Measurements from ENCODE around the gene RCN2.

The RCN2 gene

GRCh38 chr15:76901965-76902364 is 29.6 kb upstream of the RCN2 start:
- intact Hi-C loops (cut with DNase I; ENCODE audit: low total_unique reads): no loop called here
- H3K4me3 ChIP-seq: no peak overlapping the region
- no peak for DNase-seq
- peaks cover 0 to 28% (median 23%) of the 10 kb centered on the region in 4 donors for H3K4me1 ChIP-seq
- no peaks in the 10 kb centered on the region for H3K36me3 ChIP-seq
- TF ChIP-seq, protein P1, sequence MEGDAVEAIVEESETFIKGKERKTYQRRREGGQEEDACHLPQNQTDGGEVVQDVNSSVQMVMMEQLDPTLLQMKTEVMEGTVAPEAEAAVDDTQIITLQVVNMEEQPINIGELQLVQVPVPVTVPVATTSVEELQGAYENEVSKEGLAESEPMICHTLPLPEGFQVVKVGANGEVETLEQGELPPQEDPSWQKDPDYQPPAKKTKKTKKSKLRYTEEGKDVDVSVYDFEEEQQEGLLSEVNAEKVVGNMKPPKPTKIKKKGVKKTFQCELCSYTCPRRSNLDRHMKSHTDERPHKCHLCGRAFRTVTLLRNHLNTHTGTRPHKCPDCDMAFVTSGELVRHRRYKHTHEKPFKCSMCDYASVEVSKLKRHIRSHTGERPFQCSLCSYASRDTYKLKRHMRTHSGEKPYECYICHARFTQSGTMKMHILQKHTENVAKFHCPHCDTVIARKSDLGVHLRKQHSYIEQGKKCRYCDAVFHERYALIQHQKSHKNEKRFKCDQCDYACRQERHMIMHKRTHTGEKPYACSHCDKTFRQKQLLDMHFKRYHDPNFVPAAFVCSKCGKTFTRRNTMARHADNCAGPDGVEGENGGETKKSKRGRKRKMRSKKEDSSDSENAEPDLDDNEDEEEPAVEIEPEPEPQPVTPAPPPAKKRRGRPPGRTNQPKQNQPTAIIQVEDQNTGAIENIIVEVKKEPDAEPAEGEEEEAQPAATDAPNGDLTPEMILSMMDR (IDR thresholded peaks at IDR 0.05): no peak
- H3K27ac ChIP-seq: no peak overlapping the region
- H3K27me3 ChIP-seq: no peaks in the 10 kb centered on the region
- H3K9me3 ChIP-seq: no peaks in the 10 kb centered on the region

DNA sequence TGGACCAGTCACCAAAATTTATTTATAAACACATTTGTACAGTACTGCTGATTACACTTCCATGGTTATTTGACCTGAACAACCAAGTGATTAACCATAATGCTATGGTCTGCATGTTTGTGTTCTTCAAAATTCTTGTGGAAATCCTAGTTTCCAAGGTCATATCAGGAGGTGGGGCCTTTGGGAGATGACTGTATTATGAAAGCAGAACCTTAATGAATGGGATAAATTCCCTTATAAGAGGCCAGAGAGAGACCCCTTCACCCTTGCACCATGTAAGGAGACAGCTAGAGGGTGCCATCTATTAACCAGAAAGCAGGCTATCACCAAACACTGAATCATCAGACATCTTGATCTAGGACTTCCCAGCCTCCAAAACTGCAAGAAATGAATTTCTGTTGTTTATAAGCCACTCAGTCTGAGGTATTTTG is 28.3 kb upstream of the RCN2 start:
- intact Hi-C loops (cut with DNase I; ENCODE audit: low total_unique reads): no loop called here
- no peak for DNase-seq

DNA sequence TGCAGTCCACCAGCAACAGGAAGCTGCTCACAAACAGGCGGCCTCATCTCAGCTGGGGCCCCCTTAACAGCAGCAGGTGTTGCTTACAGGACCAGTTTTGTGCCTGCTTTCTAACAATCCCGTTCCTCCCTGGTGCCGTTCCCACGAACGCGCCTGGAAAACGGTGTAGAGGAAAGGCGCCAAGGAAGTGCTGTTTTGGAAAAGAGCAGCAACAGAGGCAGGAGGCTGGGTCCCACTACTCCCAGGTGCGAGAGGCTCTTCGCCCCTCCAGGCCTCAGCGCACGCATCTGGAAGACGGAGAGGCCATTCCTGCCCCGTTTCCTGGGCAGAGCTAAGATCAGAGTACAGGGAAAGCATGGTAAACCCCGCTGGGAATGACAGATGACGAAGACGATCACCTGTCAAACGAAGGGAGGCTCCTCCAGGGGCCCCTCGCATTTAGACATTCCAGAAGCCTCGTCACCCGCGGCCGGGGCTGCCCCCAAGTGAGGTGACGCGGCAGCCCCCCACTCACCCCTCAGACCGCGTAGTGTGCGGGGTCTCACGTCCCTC is 27.0 kb upstream of the RCN2 start:
- TF ChIP-seq, protein P1 (IDR thresholded peaks at IDR 0.05): no peak
- Histone ChIP-seq H3K36me3 (no peaks in the 10 kb centered on the region), H3K27me3 (no peaks in the 10 kb centered on the region), H3K4me3 (peak overlapping the region; percentile 94 to 97), H3K27ac (peak overlapping the region; percentile 92 to 96), H3K4me1 (peaks cover 0 to 28% (median 23%) of the 10 kb centered on the region in 4 donors), H3K9me3 (no peaks in the 10 kb centered on the region)
- DNase-seq: peak in 1 of 2 donors; percentile 38
- intact Hi-C loops (cut with DNase I; ENCODE audit: low total_unique reads): no loop called here

More for the DNA sequence above, 28.3 kb upstream of the RCN2 start:
- no peak overlapping the region for H3K4me3 ChIP-seq
- H3K27ac ChIP-seq: peak overlapping the region; percentile 44 to 96
- no peaks in the 10 kb centered on the region for H3K36me3 ChIP-seq
- no peaks in the 10 kb centered on the region for H3K9me3 ChIP-seq
- TF ChIP-seq, protein P1 (IDR thresholded peaks at IDR 0.05): no peak
- peaks cover 0 to 28% (median 23%) of the 10 kb centered on the region in 4 donors for H3K4me1 ChIP-seq
- no peaks in the 10 kb centered on the region for H3K27me3 ChIP-seq

GRCh38 chr15:76905013-76905839 is 26.3 kb upstream of the RCN2 start, which contains the start of gene SCAPER:
Gene SCAPER (minus strand): TSS chr15:76905340. CDS start chr15:76883817, 21,523 bp downstream.
- intact Hi-C loops (cut with DNase I; ENCODE audit: low total_unique reads): no loop called here
- no peaks in the 10 kb centered on the region for H3K9me3 ChIP-seq
- H3K27ac ChIP-seq: peak within 1 kb of the TSS; percentile 92 to 96
- peak; percentile 92 to 95 for DNase-seq
- H3K27me3 ChIP-seq: no peaks in the 10 kb centered on the region
- H3K36me3 ChIP-seq: no peaks in the 10 kb centered on the region
- peak within 1 kb of the TSS; percentile 94 to 97 for H3K4me3 ChIP-seq
- TF ChIP-seq, protein P1 (IDR thresholded peaks at IDR 0.05): peak in 1 of 2 experiments; percentile 5
- H3K4me1 ChIP-seq: peaks cover 0 to 28% (median 23%) of the 10 kb centered on the region in 4 donors

- Histone ChIP-seq H3K4me3 (peak overlapping the region; percentile 94 to 97), H3K4me1 (peaks cover 0 to 28% (median 23%) of the 10 kb centered on the region in 4 donors), H3K9me3 (no peaks in the 10 kb centered on the region), H3K36me3 (no peaks in the 10 kb centered on the region), H3K27ac (peak overlapping the region; percentile 92 to 96), H3K27me3 (no peaks in the 10 kb centered on the region)
- intact Hi-C loops (cut with DNase I; ENCODE audit: low total_unique reads): no loop called here
- TF ChIP-seq, protein P1 (IDR thresholded peaks at IDR 0.05): no peak
- DNase-seq: no peak
These were observed 25.7 kb upstream of the RCN2 start for GRCh38 chr15:76905855-76906254.

Measured in tibial artery (tissue), 4 donors.